Measurements from ENCODE around the gene EPB41L4B.
"Not testable (repeated sequence)": the region's sequence is repeated elsewhere in the genome, so short reads cannot be mapped to it uniquely, and the experiment has no call there.

Gene EPB41L4B

GRCh38 chr9:109320742-109321448 is at the start of gene EPB41L4B:
Gene EPB41L4B (minus strand): TSS chr9:109321059. CDS start chr9:109320446, 613 bp downstream.
- peak; percentile 63 for DNase-seq

DNA sequence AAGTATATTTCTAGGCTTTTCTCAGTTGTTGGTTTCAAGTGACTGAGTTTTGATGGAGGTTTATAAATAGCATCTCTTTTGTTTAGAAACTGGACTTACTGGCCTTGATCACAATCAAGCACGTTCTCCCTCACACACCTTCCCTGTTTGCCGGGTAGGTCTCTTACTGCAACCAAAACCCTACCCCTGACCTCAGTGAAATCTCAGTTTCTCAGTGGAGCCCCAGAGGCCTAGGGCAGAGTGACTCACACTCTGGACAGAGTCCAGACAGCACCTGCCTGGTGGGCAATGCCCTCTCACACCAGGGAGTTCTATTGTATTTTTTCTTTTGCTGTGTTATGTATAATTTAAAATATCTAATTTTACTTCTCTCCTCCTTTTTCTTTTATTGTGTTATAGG is 48.4 kb upstream of the EPB41L4B start:
- DNase-seq, result no peak

GRCh38 chr9:109360771-109361170 is 39.9 kb upstream of the EPB41L4B start:
- no peak for DNase-seq

GRCh38 chr9:109358968-109359603 is 38.2 kb upstream of the EPB41L4B start:
- not testable (repeated sequence) for DNase-seq

GRCh38 chr9:109355564-109356297 is 34.9 kb upstream of the EPB41L4B start:
- DNase-seq, result no peak

- DNase-seq, result no peak
These were observed 33.3 kb upstream of the EPB41L4B start for GRCh38 chr9:109354190-109354589.

- DNase-seq, result no peak
These were observed 30.2 kb upstream of the EPB41L4B start for GRCh38 chr9:109351032-109351431.

DNA sequence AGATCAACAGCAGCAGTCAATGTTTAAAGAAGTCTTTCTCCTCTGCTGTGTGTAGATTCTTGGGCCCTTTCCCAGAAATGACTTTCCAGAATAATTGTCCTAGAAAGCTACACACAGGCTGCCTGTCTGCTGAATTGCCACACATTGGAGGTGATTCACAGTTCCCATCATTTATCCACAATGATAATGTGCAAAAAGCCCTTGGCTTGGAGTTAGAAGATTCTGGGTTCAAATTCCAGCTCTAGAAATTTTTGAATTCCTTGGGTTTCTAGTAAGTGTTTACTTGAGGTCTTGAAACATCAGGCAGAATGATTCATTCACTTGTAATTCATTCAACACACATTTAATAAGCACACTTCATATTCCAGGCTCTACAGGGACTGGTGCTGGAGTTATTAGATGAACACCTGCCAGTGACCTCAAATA is 28.6 kb upstream of the EPB41L4B start:
- DNase-seq, result peak; percentile 16

GRCh38 chr9:109346904-109347303 is 26.0 kb upstream of the EPB41L4B start:
- DNase-seq, result no peak

GRCh38 chr9:109344866-109345265 is 24.0 kb upstream of the EPB41L4B start:
- no peak for DNase-seq

DNA sequence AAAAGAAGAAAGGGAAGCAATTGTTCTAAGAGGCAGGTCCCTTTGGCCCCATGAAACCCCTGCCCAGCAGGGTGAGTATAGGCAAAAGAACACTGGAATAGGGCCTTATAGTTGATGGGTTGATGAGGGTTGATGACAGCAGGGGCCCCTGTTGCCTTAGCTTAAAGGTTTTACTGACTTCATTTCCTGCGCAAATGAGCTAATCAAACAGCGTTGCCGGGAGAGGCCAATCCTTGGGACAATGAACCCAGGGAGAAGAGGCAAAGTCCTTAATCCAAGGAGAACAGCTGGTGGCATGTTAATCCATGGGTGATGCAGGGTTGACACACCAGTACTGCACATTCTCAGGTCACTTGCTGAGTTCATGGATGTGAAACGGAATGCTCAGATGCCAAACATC is 22.0 kb upstream of the EPB41L4B start:
- no peak for DNase-seq

DNA sequence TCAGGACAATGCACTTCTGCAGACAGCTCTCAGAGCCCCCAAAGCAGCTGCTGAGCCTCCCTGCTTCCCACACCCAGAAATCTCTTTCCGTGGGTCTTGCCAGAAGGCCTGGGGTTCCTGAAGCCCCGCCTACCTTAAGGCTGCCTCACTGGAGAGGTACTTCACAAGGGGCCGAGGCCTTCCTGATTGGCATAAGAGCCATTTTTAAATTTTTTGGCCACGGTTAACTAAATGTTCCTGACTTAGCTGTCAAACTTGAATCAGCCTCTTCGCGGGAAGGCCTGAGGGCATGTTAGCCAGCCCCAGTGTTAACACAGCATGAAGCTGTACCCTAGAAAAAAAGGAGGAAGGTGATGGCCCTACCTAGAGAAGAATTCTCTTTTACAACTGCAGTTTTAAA is 20.7 kb upstream of the EPB41L4B start:
- DNase-seq, result no peak

DNA sequence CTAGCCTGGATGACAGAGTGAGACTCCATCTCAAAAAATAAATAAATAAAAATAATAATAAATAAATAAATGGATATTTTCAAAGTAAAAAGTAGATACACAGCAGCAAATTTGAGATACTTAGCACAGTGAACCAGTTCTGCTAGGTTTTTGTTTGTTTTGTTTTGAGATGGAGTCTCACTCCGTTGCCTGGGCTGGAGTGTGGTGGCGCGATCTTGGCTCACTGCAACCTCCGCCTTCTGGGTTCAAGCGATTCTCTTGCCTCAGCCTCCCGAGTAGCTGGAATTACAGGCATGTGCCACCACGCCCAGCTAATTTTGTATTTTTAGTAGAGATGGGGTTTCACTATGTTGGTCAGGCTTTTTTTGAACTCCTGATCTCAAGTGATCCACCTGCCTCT is 20.1 kb upstream of the EPB41L4B start:
- not testable (repeated sequence) for DNase-seq

- no peak for DNase-seq
These were observed 15.6 kb upstream of the EPB41L4B start for GRCh38 chr9:109336409-109336808.

DNA sequence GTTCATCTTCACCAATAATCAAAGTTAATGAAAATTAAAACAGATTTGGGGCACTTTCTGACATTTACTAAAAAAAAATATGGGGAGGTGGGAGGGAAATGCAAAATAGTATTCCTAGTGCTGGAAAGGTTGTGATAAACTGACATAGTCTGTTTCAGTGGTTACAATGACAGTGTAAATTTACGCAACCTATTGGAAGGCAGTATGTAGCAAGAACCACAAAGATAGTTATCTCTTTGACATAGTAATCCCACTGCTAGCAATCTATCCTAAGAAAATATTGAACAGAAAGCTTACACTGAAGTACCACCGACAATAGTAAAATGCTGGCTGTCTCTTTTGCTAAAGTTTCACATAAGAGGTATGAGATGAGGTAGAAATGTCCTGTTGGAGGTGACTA is 15.1 kb upstream of the EPB41L4B start:
- no peak for DNase-seq

DNA sequence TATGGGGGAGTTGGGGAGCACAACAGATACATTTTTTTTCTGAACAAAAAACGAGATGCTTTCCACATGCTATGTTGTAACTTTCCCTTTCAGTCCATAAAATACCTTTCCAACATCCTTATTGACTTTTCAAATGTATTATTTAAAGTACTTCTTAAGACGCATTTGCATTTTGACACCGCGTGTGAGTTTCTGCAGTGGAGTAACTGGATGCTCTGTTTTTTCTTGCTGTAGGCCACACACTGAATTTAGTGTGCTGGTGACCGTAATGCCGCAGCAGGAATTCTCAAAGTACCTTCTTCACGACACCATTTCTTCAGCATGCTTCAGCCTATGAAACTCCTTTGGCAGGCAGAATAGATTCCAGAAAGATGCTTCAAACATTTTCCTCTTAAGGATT is 14.3 kb upstream of the EPB41L4B start:
- no peak for DNase-seq

GRCh38 chr9:109331353-109331752 is 10.5 kb upstream of the EPB41L4B start:
- no peak for DNase-seq

GRCh38 chr9:109329638-109330258 is 8.9 kb upstream of the EPB41L4B start:
- DNase-seq, result no peak

DNA sequence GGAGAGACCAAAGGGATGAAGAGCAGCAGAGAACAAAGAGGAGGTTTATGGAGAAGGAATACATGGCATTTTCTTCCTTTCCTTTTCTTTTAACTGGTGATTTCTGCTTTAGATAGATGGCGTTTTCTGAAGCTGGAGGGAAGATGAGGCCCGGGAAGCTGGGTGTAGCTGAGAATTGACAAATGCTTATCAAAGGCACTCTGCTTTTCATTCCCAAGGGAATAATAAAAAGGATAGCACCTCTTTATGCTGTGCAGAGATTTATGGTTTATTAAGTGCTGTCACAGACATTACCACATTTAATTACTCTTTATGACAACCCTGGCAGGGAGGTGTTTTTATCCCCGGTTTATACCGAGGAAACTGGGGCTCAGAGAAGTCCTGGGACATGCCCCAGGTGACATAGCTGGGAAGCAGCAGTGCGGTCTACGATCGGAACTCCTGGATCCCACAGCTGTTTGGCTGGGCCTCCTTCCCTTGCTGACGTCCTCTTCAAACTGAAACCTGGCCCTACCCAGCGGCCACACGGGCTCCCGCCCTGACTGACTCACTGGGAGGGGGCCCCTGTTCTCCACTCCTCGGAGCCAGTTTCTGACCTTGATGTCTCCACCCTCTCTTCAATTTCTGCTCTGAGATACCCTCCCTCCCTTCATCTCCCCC is 8.2 kb upstream of the EPB41L4B start:
- no peak for DNase-seq

- DNase-seq, result no peak
These were observed 4.2 kb upstream of the EPB41L4B start for GRCh38 chr9:109325089-109325488.

DNA sequence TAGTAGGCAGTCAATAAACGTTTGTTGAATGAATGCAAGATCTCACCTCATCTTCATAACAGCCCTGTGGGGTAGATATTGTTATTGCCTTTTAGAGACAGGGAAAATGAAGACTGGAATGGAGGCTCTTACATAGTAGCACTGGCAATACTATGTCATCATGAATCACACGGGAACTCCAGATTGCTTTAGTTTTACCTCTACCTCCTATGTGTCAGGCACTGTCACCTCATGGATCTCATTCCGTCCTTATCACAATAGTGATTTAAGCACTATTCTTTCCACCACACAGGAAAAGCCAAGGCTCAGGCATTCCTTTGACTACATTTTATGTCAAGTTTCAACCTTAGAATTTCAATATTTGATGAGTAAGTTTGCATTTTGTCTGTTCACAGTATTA is 2.9 kb upstream of the EPB41L4B start:
- DNase-seq, result no peak

DNA sequence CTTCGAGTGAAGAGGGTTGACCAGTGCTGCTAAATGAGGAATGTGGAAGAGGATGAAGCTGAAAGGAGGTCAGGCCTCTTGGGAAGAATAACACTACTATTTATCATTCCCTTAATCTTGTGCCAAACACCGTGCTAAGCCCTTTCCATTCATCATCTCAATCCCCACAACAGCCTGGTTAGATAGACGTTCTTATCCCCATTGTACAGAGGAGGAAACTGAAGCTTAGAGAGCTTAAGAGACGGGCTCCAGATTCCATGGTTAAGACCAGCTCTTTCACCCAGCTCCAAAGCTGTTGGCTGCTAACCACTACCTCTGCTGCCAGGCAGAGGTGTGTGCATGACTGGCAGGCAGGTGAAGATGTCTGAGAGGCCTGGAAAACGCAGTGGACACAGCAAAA is 868 bp upstream of the EPB41L4B start:
- DNase-seq, result no peak

DNA sequence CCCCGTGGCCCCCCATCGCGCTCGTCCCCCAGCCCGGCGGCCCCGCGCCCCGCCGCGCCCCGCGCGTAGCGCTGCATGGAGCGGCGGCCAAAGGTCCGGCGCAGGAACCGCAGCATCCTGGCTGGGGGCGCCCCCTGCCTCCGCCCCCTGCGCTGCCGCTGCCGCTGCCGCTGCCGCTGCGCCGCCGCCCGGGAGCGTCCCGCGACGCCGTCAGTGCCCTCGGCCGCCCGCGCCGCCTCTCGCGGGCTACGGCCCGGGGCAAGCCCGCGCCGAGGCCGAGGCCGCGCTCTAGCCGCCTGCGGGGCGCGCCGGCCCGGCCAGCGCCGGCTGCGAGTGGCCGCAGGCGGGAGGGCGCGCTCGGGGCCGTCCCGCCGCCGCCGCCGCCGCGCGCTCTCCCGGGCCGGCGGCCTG is 523 bp downstream of the EPB41L4B start:
- no peak for DNase-seq
